PC-9 (cell line): Measurements from ENCODE around the gene HJV.

Experiments used
- CTCF ChIP-seq: fragments of 200-600 bp; sonication (generic); conservative IDR thresholded peaks from 2 replicates; pipeline ENCODE4 v1.6.1; 2017; ENCODE audit warnings: mixed run types, antibody characterized with exemption, mild to moderate bottlenecking, moderate library complexity
- EZH2 ChIP-seq: fragments of 200-600 bp; sonication (generic); IDR thresholded peaks from 2 replicates; pipeline ENCODE4 v1.8.0; 2017; ENCODE audit warnings: antibody characterized with exemption, low read depth

DNA sequence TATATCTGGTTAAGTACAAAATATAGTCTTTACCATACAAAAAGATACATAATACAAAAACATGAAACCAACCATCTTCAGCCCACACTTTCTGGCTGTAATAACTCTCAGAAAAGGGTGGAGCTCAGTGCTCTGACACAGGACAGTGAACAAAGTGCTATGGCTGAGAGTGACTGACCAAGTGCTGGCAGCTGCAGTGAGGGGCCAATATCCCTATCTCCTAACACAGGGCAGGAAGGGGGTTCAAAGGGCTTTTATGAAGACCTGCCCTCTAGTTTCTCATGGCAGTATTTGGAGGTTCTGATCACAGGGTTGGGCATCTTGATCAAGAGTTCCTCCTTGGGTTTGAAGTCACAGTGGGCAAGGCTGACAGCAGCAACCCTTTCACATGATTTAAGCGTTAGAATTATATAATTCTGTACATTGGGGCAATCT is 29.0 kb downstream of the HJV start:
- no peak for TF ChIP-seq CTCF
- no peak for TF ChIP-seq EZH2
